ENCODE data around the gene TMEM233. TPM values are rescaled to one million over a fixed set of nuclear protein-coding genes. Genes with fewer than 3 reads are reported as not detected.

TMEM233 gene
- total RNA-seq, 1 donor from 2014 or later = not detected

- POLR2A ChIA-PET = no interaction called here
- CTCF ChIA-PET = no interaction called here
- intact Hi-C loops (cut with micrococcal nuclease) = no loop called here
- Mint-ChIP-seq H3K27me3 (no peaks in the 10 kb centered on the region), H3K4me1 (peaks cover 26% of the 10 kb centered on the region), H3K9me3 (no peaks in the 10 kb centered on the region), H3K36me3 (ENCODE audit: low read depth) (peaks cover 98% of the 10 kb centered on the region), H3K27ac (no peak overlapping the region), H3K4me3 (no peak overlapping the region)
- DNase-seq = no peak
- TF ChIP-seq CTCF (IDR thresholded peaks at IDR 0.05) = no peak
- ATAC-seq (ENCODE audit: low read depth) = no peak
Measured at GRCh38 chr12:119676022-119676421, 82.4 kb downstream of the TMEM233 start.

- Mint-ChIP-seq H3K27ac (no peak overlapping the region), H3K36me3 (ENCODE audit: low read depth) (peaks cover 94% of the 10 kb centered on the region), H3K9me3 (no peaks in the 10 kb centered on the region), H3K27me3 (no peaks in the 10 kb centered on the region), H3K4me1 (peaks cover 26% of the 10 kb centered on the region), H3K4me3 (no peak overlapping the region)
- intact Hi-C loops (cut with micrococcal nuclease) = no loop called here
- ChIA-PET CTCF (no interaction called here), POLR2A (no interaction called here)
- ATAC-seq (ENCODE audit: low read depth) (no peak), DNase-seq (no peak)
- no peak for TF ChIP-seq CTCF (IDR thresholded peaks at IDR 0.05)
Measured at GRCh38 chr12:119676573-119676972, 83.0 kb downstream of the TMEM233 start.

GRCh38 chr12:119678459-119678858 is 84.9 kb downstream of the TMEM233 start:
- H3K4me1 Mint-ChIP-seq = peaks cover 32% of the 10 kb centered on the region
- H3K27ac Mint-ChIP-seq = no peak overlapping the region
- CTCF ChIA-PET = no interaction called here
- POLR2A ChIA-PET = interaction anchor here (2.4 kb wide), 1 partner anchor 10 kb away, joined by 8 read pairs; the partner anchor contains the start of gene PRKAB1
- TF ChIP-seq CTCF (IDR thresholded peaks at IDR 0.05) = no peak
- no peaks in the 10 kb centered on the region for H3K9me3 Mint-ChIP-seq
- no peak overlapping the region for H3K4me3 Mint-ChIP-seq
- intact Hi-C loops (cut with micrococcal nuclease) = no loop called here
- ATAC-seq (ENCODE audit: low read depth) = no peak
- no peak for DNase-seq
- no peaks in the 10 kb centered on the region for H3K27me3 Mint-ChIP-seq
- peaks cover 81% of the 10 kb centered on the region for H3K36me3 Mint-ChIP-seq (ENCODE audit: low read depth)

GRCh38 chr12:119679081-119679480 is 85.5 kb downstream of the TMEM233 start:
- CTCF ChIA-PET = no interaction called here
- Mint-ChIP-seq H3K4me1 (peaks cover 30% of the 10 kb centered on the region), H3K4me3 (no peak overlapping the region), H3K9me3 (peaks cover 3% of the 10 kb centered on the region), H3K27me3 (no peaks in the 10 kb centered on the region), H3K36me3 (ENCODE audit: low read depth) (peaks cover 75% of the 10 kb centered on the region), H3K27ac (no peak overlapping the region)
- intact Hi-C loops (cut with micrococcal nuclease) = no loop called here
- TF ChIP-seq CTCF (IDR thresholded peaks at IDR 0.05) = no peak
- no peak for DNase-seq
- POLR2A ChIA-PET = interaction anchor here (2.4 kb wide), 1 partner anchor 11 kb away, joined by 8 read pairs; the partner anchor contains the start of gene PRKAB1
- no peak for ATAC-seq (ENCODE audit: low read depth)

GRCh38 chr12:119679490-119679889 is 85.9 kb downstream of the TMEM233 start:
- no peaks in the 10 kb centered on the region for H3K27me3 Mint-ChIP-seq
- intact Hi-C loops (cut with micrococcal nuclease) = no loop called here
- POLR2A ChIA-PET = no interaction called here
- H3K4me1 Mint-ChIP-seq = peaks cover 30% of the 10 kb centered on the region
- DNase-seq (no peak), ATAC-seq (ENCODE audit: low read depth) (no peak)
- CTCF ChIA-PET = no interaction called here
- peaks cover 3% of the 10 kb centered on the region for H3K9me3 Mint-ChIP-seq
- no peak overlapping the region for H3K27ac Mint-ChIP-seq
- H3K4me3 Mint-ChIP-seq = no peak overlapping the region
- H3K36me3 Mint-ChIP-seq (ENCODE audit: low read depth) = peaks cover 71% of the 10 kb centered on the region
- no peak for TF ChIP-seq CTCF (IDR thresholded peaks at IDR 0.05)
